PC-9 (cell line): ENCODE results near the gene IL32. TPM values are rescaled to one million over a fixed set of nuclear protein-coding genes. Genes with fewer than 3 reads are reported as not detected.
"Not testable (repeated sequence)": the region's sequence is repeated elsewhere in the genome, so short reads cannot be mapped to it uniquely, and the experiment has no call there.

Experiments
- BruUV-seq: library from RNA; stranded (reverse); fragments of 400-500 nt; replicated peaks from 2 replicates; lab custom pipeline; 2021; lab: Mats Ljungman, UMichigan
- CTCF ChIA-PET: fragments of 300-600 bp; sonication (Branson Sonifier 250); formaldehyde crosslinking; loops from one replicate; lab custom pipeline; 2022; ENCODE audit warnings: antibody characterized with exemption; lab: Charles Lee
- POLR2A ChIA-PET: fragments of 300-600 bp; sonication (Branson Sonifier 250); formaldehyde crosslinking; loops from one replicate; lab custom pipeline; 2022; ENCODE audit warnings: antibody characterized with exemption; ENCODE audit not compliant: unreplicated experiment; lab: Charles Lee
- DNase-seq, 2 experiments: peaks; one replicate each; pipeline versions ENCODE4 v3.0.0 to v3.0.0-alpha.2; 2015 to 2022; ENCODE audit warnings: mixed read lengths in 1 of 2
- H2AFZ ChIP-seq: fragments of 200-600 bp; sonication (generic); 2 replicates; pipeline ENCODE4 v1.8.1; 2017; ENCODE audit warnings: antibody characterized with exemption
- H3F3A ChIP-seq: fragments of 200-600 bp; sonication (generic); 2 replicates; pipeline ENCODE4 v1.8.1; 2017; ENCODE audit warnings: antibody characterized with exemption, mild to moderate bottlenecking, low read depth; ENCODE audit not compliant: insufficient read depth
- H3K27ac ChIP-seq: fragments of 200-600 bp; sonication (generic); 2 replicates; pipeline ENCODE4 v1.6.1; 2016; ENCODE audit warnings: mixed run types
- H3K27me3 ChIP-seq: fragments of 200-600 bp; sonication (generic); 2 replicates; pipeline ENCODE4 v1.6.1; 2016; ENCODE audit warnings: low read depth, mixed run types; ENCODE audit not compliant: insufficient read depth
- H3K36me3 ChIP-seq: fragments of 200-600 bp; sonication (generic); 2 replicates; pipeline ENCODE4 v1.6.1; 2016; ENCODE audit warnings: low read depth, mixed run types
- H3K4me1 ChIP-seq: fragments of 200-600 bp; sonication (generic); replicated peaks from 2 replicates; pipeline ENCODE4 v1.6.1; 2016; ENCODE audit warnings: mixed run types; ENCODE audit not compliant: insufficient read depth
- H3K4me2 ChIP-seq: fragments of 200-600 bp; sonication (generic); 2 replicates; pipeline ENCODE4 v1.6.1; 2017; ENCODE audit warnings: mixed run types
- H3K4me3 ChIP-seq: fragments of 200-600 bp; sonication (generic); 2 replicates; pipeline ENCODE4 v1.6.1; 2016; ENCODE audit warnings: mixed run types
- H3K79me2 ChIP-seq: fragments of 200-600 bp; sonication (generic); 2 replicates; pipeline ENCODE4 v1.6.1; 2017; ENCODE audit warnings: low read depth, mixed run types
- H3K9me2 ChIP-seq: fragments of 200-600 bp; sonication (generic); 2 replicates; pipeline ENCODE4 v1.8.1; 2017; ENCODE audit warnings: mild to moderate bottlenecking; ENCODE audit not compliant: insufficient read depth
- H3K9me3 ChIP-seq: fragments of 200-600 bp; sonication (generic); 2 replicates; pipeline ENCODE4 v1.8.1; 2016; ENCODE audit warnings: low read depth; ENCODE audit not compliant: insufficient read depth
- H4K20me1 ChIP-seq: fragments of 200-600 bp; sonication (generic); 2 replicates; pipeline ENCODE4 v1.8.1; 2017; ENCODE audit not compliant: insufficient read depth
- EZH2 ChIP-seq: fragments of 200-600 bp; sonication (generic); IDR thresholded peaks from 2 replicates; pipeline ENCODE4 v1.8.0; 2017; ENCODE audit warnings: antibody characterized with exemption, low read depth
- intact Hi-C: fragments of 100-400 bp; cut with micrococcal nuclease; formaldehyde crosslinking; loops from one replicate; pipeline ENCODE4 v1.10.0; 2022; ENCODE audit not compliant: unreplicated experiment
- total RNA-seq: library from RNA; stranded (reverse); gene quantifications from 2 replicates; pipeline ENCODE4 v1.2.3, GENCODE V29; 2021
- TF ChIP-seq, protein P1 (sequence below): fragments of 200-600 bp; sonication (generic); conservative IDR thresholded peaks from 2 replicates; pipeline ENCODE4 v1.6.1; 2017; ENCODE audit warnings: mixed run types, antibody characterized with exemption, mild to moderate bottlenecking, moderate library complexity

Gene IL32
- total RNA-seq, 1 experiment from 2014 or later = 2.2 TPM

DNA sequence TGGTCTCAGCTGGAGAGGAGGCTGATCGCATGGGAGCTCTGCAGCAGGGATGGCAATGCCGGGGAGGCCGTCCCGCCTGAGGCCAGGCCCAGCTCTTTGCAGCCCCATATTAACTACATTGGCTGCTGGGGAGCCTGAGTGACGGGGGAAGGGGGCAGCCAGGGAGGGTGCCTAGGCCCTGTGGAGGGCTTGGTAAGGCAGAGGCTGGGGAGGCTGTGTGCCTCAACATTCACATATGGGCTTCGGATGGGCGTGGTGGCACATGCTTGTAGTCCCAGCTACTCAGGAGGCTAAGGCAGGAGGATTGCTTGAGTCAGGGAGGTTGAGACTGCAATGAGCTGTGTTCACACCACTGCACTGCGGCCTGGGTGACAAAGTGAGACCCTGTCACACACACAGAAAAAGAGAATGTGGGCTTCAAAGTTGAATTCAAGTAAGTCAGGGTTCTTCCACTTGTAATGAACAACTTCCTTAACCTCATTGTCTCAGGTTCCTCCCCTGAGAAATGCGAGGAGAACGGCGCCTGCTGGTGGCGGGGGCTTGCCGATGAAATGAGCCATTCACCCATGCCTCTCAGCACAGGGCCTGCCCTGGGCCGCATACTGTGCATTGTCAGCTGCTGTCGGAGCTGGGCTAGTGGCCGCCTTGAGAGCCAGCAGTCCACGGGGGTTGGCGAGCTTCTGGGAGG is 7.3 kb downstream of the IL32 start:
- H3K27ac ChIP-seq, H3K79me2 ChIP-seq, H2AFZ ChIP-seq, H3K9me3 ChIP-seq, H3K9me2 ChIP-seq, BruUV-seq, H3K4me2 ChIP-seq, H3K27me3 ChIP-seq, DNase-seq, CTCF ChIA-PET, H3K4me3 ChIP-seq, intact Hi-C loops, H4K20me1 ChIP-seq, POLR2A ChIA-PET, H3F3A ChIP-seq, H3K36me3 ChIP-seq: not testable (repeated sequence)
- H3K4me1 ChIP-seq = peaks cover 12% of the 10 kb centered on the region

GRCh38 chr16:3073448-3073847 is 8.0 kb downstream of the IL32 start:
- no TSS peak for BruUV-seq

DNA sequence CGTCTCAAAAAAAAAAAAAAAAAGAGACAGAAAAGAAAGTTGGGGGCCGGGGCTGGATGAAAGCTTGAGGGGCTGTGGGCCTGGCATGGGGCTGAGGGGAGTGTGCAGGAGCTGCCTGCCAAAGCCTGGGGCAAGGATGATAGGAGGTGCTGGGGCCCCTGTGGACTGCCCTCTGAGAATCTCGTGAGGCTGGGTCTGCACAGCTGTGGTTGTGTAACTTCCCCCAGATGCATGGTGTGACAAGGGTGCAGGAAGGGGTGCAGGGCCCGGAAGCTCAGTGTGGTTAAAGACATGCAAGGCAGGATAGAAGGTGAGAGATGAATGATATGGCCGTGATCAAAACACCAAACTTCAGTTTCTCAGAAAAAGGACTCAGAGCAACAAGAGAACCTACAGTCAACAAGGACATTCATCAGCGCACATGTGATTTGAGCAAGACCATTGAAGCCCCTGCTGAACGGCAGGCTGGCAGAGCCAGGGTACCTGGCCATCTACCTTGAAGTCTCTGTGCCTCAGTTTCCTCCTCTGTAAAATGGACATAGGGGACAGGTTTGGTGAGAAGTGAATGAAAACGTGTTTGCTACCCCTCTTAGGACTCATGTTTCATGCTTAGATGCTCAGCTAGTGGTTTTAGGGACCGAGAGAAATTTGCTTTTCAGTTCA is 9.6 kb downstream of the IL32 start:
- no peak for DNase-seq
- no peak overlapping the region for H3K27ac ChIP-seq
- BruUV-seq = no TSS peak
- H3K9me3 ChIP-seq = no peaks in the 10 kb centered on the region
- H3K27me3 ChIP-seq = peaks cover 10% of the 10 kb centered on the region
- POLR2A ChIA-PET = no interaction called here
- no peak overlapping the region for H3K4me2 ChIP-seq
- no peaks in the 10 kb centered on the region for H3K36me3 ChIP-seq
- H3K4me1 ChIP-seq = peaks cover 15% of the 10 kb centered on the region
- intact Hi-C loops = no loop called here
- no peaks in the 10 kb centered on the region for H4K20me1 ChIP-seq
- no peak for TF ChIP-seq EZH2
- TF ChIP-seq, protein P1, sequence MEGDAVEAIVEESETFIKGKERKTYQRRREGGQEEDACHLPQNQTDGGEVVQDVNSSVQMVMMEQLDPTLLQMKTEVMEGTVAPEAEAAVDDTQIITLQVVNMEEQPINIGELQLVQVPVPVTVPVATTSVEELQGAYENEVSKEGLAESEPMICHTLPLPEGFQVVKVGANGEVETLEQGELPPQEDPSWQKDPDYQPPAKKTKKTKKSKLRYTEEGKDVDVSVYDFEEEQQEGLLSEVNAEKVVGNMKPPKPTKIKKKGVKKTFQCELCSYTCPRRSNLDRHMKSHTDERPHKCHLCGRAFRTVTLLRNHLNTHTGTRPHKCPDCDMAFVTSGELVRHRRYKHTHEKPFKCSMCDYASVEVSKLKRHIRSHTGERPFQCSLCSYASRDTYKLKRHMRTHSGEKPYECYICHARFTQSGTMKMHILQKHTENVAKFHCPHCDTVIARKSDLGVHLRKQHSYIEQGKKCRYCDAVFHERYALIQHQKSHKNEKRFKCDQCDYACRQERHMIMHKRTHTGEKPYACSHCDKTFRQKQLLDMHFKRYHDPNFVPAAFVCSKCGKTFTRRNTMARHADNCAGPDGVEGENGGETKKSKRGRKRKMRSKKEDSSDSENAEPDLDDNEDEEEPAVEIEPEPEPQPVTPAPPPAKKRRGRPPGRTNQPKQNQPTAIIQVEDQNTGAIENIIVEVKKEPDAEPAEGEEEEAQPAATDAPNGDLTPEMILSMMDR = no peak
- no peak overlapping the region for H2AFZ ChIP-seq
- 0 out of 2 replicates have a peak, but pooled peaks cover 6% of the 10 kb centered on the region for H3F3A ChIP-seq
- H3K79me2 ChIP-seq = no peaks in the 10 kb centered on the region
- CTCF ChIA-PET = no interaction called here
- H3K9me2 ChIP-seq = no peaks in the 10 kb centered on the region
- no peak overlapping the region for H3K4me3 ChIP-seq

More at GRCh38 chr16:3073448-3073847, 8.0 kb downstream of the IL32 start:
- H3K9me2 ChIP-seq = no peaks in the 10 kb centered on the region
- CTCF ChIA-PET = no interaction called here
- H3K79me2 ChIP-seq = no peaks in the 10 kb centered on the region
- no peaks in the 10 kb centered on the region for H3K9me3 ChIP-seq
- H3F3A ChIP-seq = 0 out of 2 replicates have a peak, but pooled peaks cover 6% of the 10 kb centered on the region
- H3K27me3 ChIP-seq = no peaks in the 10 kb centered on the region; the same call in 1 of the 2 replicates
- no peaks in the 10 kb centered on the region for H4K20me1 ChIP-seq
- intact Hi-C loops = no loop called here
- peaks cover 12% of the 10 kb centered on the region for H3K4me1 ChIP-seq
- H3K27ac ChIP-seq = no peak overlapping the region
- TF ChIP-seq EZH2 = no peak
- TF ChIP-seq, protein P1 = no peak
- no peak overlapping the region for H2AFZ ChIP-seq
- H3K4me3 ChIP-seq = no peak overlapping the region
- no peaks in the 10 kb centered on the region for H3K36me3 ChIP-seq
- DNase-seq = no peak
- POLR2A ChIA-PET = no interaction called here
- no peak overlapping the region for H3K4me2 ChIP-seq
